Gastroesophageal sphincter (tissue), 4 donors: ENCODE measurements around the gene CARD14. TPM values are rescaled to one million over a fixed set of nuclear protein-coding genes. Genes with fewer than 3 reads are reported as not detected.

Source experiments
- small RNA-seq, 4 donors: library from RNA; depleted of rRNA; stranded (forward); fragments of <200 nt; gene quantifications; one replicate each; pipeline ENCODE3, GENCODE V24; 2016
- total RNA-seq, 4 donors: library from RNA; depleted of rRNA; stranded (reverse); fragments of >200 nt; gene quantifications; one replicate each; pipeline ENCODE4 v1.1.0, GENCODE V29; 2016

Gene CARD14
- total RNA-seq, 4 donors from 2014 or later, result 0.78 to 0.81 TPM; not detected in 2

Small RNA genes within 50 kb of the gene (small RNA-seq; reads per million reads assigned to genes)
- 0 reads per million in 4 donors for gene AC087741.2

Other genes starting within 250 kb of the CARD14 start
- 10 to 100 TPM; 26.5 to 44.3 (median 36.3) TPM for gene TBC1D16, start 134.2 kb upstream of the CARD14 start, total RNA-seq
- 10 to 100 TPM in 1 of 4 donors, 1 to 10 TPM in 3; 4.3 to 17.3 (median 5.5) TPM for gene CCDC40, start 133.4 kb upstream of the CARD14 start, total RNA-seq
- 10 to 100 TPM; 35.6 to 73.2 (median 47.4) TPM for gene GAA, start 68.4 kb upstream of the CARD14 start, total RNA-seq
- gene EIF4A3, start 22.9 kb upstream of the CARD14 start, total RNA-seq, result 10 to 100 TPM; 37.9 to 61.6 (median 49.0) TPM
- 10 to 100 TPM; 16.8 to 39.2 (median 18.2) TPM for gene SGSH, start 50.3 kb downstream of the CARD14 start, total RNA-seq
- gene SLC26A11, start 50.4 kb downstream of the CARD14 start, total RNA-seq, result 10 to 100 TPM in 3 of 4 donors, 1 to 10 TPM in 1; 7.9 to 19.7 (median 13.7) TPM
- 10 to 100 TPM; 59.2 to 87.6 (median 67.8) TPM for gene RNF213, start 90.8 kb downstream of the CARD14 start, total RNA-seq
- gene ENDOV, start 245.1 kb downstream of the CARD14 start, total RNA-seq, result 10 to 100 TPM; 12.4 to 17.7 (median 15.4) TPM